CD4-positive, alpha-beta T cell treated with Interleukin-12 subunit alpha and Interleukin-12 subunit beta, for 1 hour (primary cell): Measurements from ENCODE around the gene TAS2R20.
A peak's percentile ranks its signal among the peaks of the same experiment; 100 is the strongest.
"Not testable (repeated sequence)": the region's sequence is repeated elsewhere in the genome, so short reads cannot be mapped to it uniquely, and the experiment has no call there.

ENCODE experiments used
- DNase-seq: peaks from one replicate; pipeline ENCODE4 v3.0.0-alpha.2; 2020

Gene TAS2R20, protein sequence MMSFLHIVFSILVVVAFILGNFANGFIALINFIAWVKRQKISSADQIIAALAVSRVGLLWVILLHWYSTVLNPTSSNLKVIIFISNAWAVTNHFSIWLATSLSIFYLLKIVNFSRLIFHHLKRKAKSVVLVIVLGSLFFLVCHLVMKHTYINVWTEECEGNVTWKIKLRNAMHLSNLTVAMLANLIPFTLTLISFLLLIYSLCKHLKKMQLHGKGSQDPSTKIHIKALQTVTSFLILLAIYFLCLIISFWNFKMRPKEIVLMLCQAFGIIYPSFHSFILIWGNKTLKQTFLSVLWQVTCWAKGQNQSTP

DNA sequence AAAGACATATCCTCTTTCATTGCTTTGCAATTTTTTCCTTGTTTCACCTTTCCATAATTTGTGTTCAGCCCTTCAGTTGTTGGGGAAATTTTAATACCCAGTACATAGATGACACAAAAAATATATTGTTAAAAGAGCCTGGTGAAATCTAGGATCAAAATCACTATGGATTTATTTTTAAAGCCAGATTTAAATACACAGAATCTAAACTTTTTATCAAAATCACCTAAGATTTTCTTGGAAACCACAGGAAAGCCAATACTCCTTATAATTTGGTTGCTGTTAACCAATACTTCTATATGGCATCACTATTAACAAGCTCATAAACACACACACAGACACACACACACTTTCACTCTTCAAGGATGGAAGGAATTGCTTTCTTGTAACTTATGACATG, at the start of gene TAS2R20:
TAS2R20 (minus strand) TSS at position 101 of the 400 bp plus-strand sequence. CDS start 429 bp downstream, outside the sequence.
- DNase-seq = no peak

DNA sequence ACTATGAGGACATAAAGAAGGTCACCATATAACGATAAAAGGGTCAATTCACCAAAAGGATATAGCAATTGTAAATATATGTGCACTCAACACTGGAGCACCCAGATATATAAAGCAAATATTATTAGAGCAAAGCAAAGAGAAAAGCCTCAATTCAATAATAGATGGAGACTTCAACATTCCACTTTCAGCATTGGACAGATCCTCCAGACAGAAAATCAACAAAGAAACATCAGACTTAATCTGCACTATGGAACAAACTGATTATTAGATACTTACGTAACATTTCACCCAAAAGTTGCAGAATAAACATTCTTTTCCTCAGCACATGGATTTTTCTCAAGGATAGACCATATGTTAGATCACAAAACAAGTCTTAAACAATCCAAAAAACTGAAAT, 43.3 kb upstream of the TAS2R20 start:
- DNase-seq = not testable (repeated sequence)

DNA sequence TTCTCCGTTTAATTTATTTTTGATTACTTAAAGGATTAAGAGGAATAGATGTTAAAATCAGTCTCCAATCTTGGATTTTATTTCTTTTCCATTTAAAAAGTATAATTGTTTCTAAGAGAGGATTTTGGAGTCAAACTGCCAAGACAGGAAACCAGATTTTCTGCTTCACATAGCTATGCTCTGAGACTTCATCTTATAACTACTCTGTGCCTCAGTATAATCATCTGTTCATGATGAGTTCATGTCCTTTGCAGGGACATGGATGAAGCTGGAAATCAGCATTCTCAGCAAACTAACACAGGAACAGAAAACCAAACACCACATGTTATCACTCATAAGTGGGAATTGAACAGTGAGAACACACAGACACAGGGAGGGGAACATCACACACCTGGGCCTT, 42.1 kb upstream of the TAS2R20 start:
- no peak for DNase-seq

DNA sequence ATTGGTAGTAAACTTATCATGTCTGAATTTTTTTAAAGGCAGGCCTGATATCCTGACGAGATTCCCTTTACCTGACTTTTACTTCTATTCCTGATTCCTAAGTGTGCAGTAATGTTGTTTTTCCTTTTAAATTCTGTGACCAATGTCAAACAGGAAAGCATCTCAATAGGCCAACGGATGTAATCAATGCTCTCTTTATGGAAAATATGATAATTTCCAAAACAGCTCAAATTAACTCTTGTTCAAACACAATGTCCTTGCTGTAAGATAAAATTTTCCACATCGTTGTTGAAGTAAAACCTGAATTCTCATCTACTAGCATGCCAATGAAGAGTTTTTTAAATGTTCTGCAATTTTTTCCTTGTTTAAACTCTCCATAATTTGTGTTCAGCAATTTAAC, 41.1 kb upstream of the TAS2R20 start:
- DNase-seq = no peak

DNA sequence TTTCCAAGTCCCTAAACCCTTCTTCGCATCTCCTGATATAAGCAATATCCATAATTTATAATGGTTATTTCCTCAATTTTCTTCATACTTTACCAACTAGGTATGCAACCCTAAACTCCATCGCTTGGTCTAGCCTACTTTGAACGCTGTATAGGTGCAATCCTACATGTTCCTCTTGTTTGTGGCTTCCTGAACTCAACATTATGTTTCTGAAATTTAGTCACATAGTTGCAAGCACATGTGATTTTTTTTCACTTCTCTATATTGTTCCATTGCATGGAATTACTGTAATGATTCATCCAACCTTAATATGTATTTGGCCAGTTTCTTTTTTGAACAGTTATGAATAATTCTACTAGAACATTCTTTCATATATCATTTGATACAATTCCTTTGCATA, 35.9 kb upstream of the TAS2R20 start:
- not testable (repeated sequence) for DNase-seq

DNA sequence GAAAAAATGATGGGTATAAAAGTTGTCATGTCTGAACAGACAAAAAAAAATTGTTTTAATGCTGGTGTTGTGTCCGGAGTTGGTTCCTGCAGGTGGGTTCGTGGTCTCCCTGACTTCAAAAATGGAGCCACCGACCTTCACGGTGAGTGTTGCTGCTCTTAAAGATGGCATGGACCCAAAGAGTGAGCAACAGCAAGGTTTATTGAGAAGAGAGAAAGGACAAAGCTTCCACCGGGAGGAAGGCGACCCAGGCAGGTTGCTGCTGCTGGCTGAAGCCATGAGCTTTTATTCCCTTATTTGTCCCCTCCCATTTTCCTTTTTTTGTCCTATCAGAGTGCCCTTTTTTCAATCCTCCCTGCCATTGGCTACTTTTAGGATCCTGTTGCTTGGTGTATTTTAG, 33.2 kb upstream of the TAS2R20 start, which contains the start of gene TAS2R31:
TAS2R31 (minus strand) TSS at position 101 of the 400 bp plus-strand sequence; CDS start at position 29, 72 bp downstream.
- no peak for DNase-seq

DNA sequence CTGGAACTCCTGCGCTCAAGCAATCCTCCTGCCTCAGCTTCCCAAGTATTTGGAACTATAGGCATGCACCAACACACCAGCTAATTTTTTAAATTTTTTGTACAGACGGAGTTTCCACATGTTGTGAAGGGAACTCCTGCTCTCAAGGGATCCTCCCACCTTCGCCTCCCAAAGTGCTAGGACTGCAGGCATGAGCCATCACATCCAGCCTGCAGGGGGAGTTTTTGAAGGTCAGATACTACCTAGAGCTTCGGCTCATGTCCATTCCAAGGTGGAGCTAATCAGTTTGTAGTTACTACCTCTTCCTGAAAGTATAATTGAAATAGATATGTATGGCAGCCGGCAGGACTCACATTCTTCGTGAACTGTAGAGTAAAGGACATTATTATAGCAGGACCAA, 28.0 kb upstream of the TAS2R20 start:
- DNase-seq = no peak

DNA sequence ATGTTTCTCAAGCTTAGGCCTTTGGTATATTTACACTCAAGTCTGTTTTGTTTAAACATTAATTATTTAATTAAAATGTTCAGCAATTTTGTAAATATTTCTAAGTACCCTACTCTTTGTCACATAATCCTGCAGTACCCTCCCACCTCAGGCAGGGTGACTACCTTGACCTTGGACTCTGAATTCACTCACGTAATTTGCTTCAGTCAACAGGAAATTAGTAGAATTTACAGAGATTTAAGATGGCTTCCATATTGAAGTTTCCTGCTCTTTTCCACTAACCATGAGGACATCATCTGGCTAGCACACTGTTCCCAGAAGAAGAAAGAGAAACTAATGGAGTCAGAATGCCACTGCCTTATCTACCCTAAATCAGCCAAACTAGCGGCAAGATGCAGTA, 25.3 kb upstream of the TAS2R20 start:
- DNase-seq = no peak

DNA sequence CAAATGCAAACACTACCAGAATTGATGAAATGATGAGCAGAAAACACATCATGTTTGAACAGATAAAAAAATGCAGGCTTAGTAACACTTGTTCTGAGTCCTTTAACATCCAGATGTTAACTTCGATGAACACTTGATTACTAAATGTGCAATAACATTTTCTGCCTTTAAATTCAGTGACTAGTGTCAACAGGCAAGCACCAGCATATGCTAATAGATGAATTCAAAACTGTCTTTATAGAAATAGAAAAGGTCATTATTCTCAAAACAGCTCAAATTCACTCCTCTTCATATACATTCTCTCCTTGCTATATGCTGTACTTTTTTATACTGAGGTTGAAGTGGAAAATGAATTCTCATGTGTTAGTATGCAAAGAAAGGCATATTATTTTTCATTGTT, 24.4 kb upstream of the TAS2R20 start, which contains the start of gene TAS2R19:
TAS2R19 (minus strand) TSS at position 101 of the 400 bp plus-strand sequence; CDS start at position 52, 49 bp downstream.
- DNase-seq = no peak

DNA sequence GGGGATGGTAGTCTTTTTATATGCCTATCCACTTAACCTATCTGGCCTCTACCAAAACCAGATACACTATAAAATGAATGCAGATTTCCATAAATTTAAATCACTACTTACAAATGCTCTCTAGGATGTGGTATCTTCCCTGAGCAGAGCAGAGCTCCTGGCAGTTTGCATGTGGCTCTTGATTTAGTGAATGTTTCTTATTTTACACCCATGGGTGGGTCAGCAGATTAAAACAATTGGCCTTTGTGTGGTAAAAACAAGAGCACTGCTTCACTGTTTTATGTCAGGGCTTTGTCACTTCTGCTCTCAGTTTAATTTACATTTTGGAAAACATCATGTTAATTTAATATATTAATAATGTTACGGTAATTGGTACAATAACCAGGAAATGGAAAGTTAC, 18.8 kb upstream of the TAS2R20 start:
- DNase-seq = no peak

DNA sequence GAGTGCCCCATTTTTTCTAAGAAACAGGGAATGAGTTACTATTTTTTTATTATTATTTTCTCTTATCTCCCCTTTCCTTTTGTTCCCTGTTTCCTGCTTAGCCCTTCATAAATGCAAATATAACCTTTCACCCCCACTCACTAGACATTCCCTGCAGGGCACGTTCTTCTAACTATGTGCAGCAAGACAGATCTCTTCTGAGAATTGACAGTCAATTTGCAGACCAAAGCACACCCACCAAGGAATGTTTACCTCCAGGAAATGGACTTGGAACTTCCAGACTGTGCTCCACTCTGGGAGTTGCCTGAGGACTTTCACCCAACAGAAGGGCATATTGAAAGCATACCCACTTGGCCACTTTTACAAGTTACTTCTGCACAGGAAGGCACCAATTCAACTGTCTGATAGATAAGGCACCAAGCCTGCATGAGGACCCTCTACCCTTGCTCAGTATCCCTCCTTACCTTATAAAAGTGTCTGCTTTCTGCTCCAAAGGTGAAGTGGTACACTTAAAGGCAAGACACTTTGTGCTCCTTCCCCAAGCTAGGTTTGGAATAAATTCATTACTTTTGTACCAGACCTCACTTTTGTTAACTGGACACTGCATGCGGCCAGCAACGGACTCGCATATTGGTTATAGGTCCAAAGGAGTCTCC, 17.8 kb upstream of the TAS2R20 start:
- DNase-seq = no peak

DNA sequence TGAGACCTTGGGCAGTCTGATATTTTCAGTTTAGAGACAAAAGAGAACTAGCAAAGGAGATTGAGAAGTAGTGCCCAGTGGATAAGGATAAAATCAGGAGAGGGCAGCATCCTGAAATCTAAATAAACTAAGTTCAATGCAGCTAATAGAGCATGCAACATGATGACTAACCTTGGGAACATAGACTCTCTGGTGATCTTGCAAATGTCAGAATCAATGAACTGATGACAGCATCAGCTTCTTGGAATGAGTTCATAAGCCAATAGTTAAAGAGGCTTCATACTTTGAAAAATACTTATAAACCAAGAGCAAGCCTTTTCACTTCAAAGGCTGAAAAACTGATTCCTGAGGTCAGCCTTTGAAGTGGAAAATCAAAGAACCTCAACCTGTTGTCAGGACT, 16.1 kb upstream of the TAS2R20 start:
- no peak for DNase-seq

DNA sequence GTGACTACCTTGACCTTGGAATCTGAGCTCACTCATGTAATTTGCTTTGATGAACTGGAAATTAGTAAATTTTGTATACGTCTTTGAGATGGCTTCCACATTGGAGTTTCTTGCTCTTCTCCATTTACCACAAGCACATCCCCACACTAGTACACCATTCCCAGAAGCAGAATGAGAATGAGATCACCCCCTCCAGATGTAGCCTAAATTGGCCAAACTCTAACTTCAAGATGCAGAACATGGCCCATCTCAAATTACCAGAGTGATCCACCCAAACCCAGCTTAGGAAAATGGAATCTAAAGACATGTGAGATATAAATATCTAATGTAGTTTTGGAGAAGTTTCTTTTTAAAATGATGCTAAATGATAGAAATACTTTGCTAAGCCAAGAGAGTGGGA, 9.5 kb upstream of the TAS2R20 start:
- DNase-seq = no peak

DNA sequence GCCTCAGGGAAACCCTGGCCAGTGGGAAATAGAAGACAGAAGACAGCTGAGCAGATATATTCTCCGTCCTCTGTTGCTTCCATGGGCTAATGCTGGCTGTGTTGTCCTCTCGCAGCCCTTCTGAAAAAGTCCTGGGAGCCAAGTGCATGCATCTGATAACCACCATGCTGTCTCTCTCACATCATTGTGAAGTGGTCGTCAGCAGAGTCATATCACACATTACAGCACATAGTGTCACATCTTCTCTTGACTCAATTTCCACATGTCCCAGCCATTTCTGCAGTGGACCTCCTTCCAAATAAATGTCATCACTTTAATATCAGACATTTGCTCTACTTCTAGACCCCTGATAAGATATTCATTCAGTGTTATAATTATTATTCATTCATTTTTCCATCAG, 3.8 kb downstream of the TAS2R20 start:
- no peak for DNase-seq

DNA sequence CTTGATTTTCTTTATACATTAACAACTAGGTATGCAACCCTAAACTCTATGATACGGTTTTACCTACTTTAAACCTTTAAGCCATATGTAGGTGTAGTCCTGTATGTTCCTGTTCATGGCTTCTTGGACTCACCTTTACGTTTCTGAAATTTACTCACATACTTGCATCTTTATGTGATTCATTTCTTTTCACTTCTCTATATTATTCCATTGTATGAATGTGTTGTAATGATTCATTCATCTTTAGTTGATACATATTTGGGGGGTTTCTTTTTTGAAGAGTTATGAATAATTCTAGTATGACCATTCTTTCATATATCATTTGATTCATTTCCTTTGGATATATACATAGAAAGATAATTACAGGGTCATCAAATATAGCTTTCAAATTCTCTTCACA, 9.0 kb downstream of the TAS2R20 start:
- DNase-seq = no peak

DNA sequence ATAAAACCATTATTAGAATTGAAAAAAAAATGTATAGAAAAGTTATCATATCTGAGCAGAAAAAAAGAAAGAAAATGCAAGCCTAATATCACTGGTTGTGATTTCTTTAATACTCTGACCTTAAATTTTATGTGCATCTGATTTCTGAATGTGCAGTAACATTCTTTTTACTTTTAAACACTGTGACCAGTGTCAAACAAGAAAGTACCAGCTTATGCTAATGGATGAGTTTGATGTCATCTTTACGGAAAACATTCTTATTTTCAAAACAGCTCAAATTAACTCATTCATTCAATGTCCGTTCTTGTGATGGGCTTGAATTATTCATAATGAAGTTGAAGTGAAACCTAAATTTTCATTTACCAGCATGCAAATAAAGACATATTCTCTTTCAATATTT, 11.3 kb downstream of the TAS2R20 start, which contains the start of gene TAS2R50:
TAS2R50 (minus strand) TSS at position 101 of the 400 bp plus-strand sequence; CDS start at position 49, 52 bp downstream.
- DNase-seq = no peak

DNA sequence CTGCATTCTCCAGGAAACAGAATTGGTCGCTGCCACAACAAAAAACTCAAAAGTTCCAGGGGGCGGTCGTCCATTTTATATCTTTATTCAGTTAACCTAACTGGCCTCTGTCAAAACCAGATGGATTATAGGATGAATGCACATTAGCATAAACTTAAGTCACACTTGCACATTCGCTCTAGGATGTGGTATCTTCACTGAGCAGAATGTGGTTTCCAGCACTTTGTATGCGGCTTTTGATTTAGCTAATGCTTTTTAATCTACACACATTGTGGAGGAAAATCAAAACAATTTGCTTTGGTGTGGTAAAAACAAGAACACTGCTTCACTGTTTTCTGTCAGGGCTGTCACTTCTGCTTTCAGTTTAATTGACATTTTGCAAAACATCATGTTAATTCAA, 15.9 kb downstream of the TAS2R20 start:
- DNase-seq = peak; percentile 61

DNA sequence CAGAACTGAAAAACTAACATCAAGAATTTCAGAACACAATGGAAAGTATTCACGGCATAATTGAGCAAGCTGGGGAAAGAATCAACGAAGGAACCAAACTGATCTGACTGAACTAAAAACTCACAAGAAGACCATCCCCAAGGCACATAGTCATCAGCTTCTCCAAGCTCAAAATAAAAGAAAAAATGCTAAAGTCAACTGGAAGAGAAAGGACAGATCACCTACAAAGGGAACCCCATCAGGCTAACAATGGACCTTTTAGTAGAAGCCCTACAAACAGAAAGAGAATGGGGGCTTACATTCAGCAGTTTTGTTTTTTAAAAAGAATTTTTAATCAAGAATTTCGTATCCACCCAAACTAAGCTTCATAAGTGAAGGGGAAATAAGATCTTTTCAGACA, 23.1 kb downstream of the TAS2R20 start:
- no peak for DNase-seq

DNA sequence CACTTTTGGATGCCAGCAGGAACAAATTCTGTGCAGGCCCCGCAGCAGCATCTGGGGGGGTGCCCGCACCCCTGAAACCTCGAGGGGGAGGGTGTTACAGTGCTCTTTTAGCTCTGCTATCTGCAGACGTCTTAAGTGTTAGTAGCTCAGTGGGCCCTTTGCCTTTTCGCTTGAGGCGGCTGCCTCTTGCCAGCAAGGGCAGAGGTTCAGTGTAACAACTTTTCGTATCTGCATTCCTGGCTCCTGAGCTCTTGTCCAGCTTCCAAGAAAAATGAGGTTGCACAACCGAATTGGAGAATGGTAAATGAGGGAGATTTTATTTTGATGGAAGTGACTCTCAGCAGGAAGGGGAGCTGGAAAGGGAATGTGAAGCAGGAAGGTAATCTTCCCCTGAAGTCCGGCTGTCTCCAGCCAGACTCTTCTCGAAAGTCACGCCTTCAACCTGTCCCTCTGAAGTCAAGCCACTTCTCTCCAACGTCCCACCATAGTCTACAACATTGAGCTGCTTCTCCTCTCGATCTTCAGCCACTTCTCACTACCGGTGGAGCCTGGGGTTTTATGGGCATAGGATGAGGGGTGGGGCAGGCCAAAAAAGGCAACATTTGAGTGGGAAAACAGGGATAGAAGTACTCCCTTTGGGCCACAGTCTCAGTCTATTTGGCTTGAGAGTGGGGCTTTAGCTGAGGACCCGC, 29.2 kb downstream of the TAS2R20 start:
- DNase-seq = no peak

DNA sequence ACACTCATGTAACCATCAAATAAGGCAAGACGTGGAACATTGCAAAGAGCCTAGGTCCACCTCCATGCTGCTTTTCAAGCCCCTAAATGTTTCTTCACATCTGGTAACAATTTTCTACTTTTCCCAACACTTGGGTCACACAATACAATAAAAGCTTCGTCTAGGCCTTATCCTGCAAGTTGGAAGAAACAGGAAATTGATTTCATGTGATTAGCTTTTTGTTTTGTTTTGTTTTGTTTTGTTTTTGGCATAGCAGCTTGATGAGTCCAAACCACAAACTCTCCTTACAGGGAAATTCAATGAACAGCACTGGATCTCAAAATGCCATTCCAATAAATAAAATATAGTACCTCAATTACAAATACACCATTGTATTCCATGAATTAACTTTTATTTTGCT, 30.7 kb downstream of the TAS2R20 start:
- no peak for DNase-seq

DNA sequence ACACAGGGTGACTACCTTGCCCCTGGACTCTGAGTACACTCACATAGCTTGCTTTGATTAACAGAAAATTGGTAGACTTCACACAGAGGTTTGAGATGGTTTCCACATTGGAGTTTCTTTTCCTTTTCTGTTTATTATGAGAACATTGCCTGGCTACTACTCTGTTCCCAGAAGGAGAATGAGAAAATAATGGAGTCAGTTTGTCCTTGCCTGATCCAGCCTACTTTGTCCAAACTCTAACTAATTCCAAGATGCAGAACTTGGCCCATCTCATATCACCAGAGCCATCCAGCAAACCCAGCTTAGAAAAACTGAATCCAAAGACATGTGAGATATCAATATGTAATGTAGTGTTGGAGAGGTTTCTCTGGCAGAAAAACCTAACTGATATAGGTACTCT, 31.8 kb downstream of the TAS2R20 start:
- no peak for DNase-seq

DNA sequence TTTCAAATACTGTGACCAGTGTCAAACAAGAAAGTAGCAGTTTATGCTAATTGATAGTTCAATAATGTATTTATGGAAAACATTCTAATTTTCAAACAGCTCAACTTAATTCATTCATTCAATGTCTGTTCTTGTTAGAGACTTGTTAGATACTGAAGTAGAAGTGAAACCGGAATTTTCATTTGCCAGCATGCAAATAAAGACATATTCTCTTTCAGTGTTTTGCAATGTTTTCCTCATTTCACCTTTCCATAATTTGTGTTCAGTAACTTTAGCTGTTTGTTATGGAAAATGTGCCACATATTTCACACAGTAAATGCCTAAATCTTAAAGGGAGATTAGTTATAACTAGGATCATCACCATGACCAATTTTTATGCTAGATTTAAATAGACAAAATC, 32.6 kb downstream of the TAS2R20 start:
- DNase-seq = no peak

DNA sequence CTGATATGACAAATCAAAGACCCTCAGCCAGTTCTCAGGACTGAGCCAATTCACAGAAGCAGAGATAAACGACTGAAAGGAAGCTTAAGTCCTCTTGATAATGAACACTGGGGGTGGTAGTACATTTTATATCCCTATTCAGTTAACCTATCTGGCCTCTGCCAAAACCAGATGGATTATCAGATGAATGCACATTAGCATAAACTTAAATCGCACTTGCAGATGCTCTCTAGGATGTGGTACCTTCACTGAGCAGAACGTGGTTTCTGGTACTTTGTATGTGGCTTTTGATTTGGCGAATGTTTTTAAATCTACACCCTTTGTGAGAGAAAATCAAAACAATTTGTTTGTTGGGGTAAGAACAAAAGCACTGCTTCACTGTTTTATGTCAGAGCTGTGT, 37.9 kb downstream of the TAS2R20 start:
- peak; percentile 22 for DNase-seq

DNA sequence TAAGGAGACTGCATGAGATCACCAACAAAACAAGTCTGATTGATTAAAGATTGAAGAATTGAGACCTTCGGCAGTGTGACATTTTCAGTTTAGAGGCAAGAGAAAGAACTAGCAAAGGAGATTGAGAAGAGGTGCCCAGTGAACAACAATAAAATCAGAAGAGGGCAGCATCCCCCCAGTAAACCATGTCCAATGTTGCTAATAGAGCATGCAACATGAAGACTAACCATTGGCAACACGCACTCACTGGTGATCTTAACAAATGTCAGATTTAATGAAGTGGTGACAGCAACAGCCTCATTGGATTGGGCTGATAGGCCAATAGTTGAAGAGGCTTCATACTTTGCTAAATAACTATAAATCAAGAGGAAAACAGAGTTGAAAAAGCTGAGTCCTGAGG, 38.3 kb downstream of the TAS2R20 start:
- peak; percentile 20 for DNase-seq
